Upper lobe of left lung (tissue), 6 donors: ENCODE measurements around the gene PTF1A. TPM values are rescaled to one million over a fixed set of nuclear protein-coding genes. Genes with fewer than 3 reads are reported as not detected.

Experiments
- ATAC-seq, 2 donors: fragments of 200-7000 bp; cut with Tn5 transposase; one replicate each; pipeline ENCODE4 v1.9.1; 2022; ENCODE audit warnings: mild to moderate bottlenecking in 2 of 2, moderate library complexity in 2 of 2; ENCODE audit not compliant: low FRiP score in 2 of 2
- DNase-seq, 2 donors: peaks; one replicate each; pipeline ENCODE4 v3.0.0-alpha.2; 2019 to 2020
- H3K27ac ChIP-seq, 4 donors: fragments of 200-600 bp; sonication (generic); one replicate each; pipeline ENCODE4 v1.5.1; 2016 to 2019
- H3K27me3 ChIP-seq, 4 donors: fragments of 200-600 bp; sonication (generic); one replicate each; pipeline ENCODE4 v1.5.1; 2017 to 2019
- H3K36me3 ChIP-seq, 4 donors: fragments of 200-600 bp; sonication (generic); one replicate each; pipeline ENCODE4 v1.5.1; 2016 to 2019
- H3K4me1 ChIP-seq, 4 donors: fragments of 200-600 bp; sonication (generic); one replicate each; pipeline ENCODE4 v1.5.1; 2018 to 2019
- H3K4me3 ChIP-seq, 4 donors: fragments of 200-600 bp; sonication (generic); one replicate each; pipeline ENCODE4 v1.5.1; 2017 to 2019; ENCODE audit warnings: mild to moderate bottlenecking in 2 of 4, moderate library complexity in 1 of 4
- H3K9me3 ChIP-seq, 4 donors: fragments of 200-600 bp; sonication (generic); one replicate each; pipeline ENCODE4 v1.5.1; 2018 to 2019
- EP300 ChIP-seq, 4 donors: sonication (generic); formaldehyde crosslinking; IDR thresholded peaks; one replicate each; pipeline ENCODE4 v1.5.1; 2017; ENCODE audit warnings: antibody characterized with exemption in 4 of 4, control low read depth in 2 of 4
- POLR2A ChIP-seq, 4 donors: fragments of 450-650 bp; IDR thresholded peaks; one replicate each; pipeline ENCODE4 v1.5.1; 2016 to 2017; ENCODE audit warnings: antibody characterized with exemption in 4 of 4, mild to moderate bottlenecking in 2 of 4
- POLR2AphosphoS5 ChIP-seq, 2 donors: sonication (generic); formaldehyde crosslinking; IDR thresholded peaks; one replicate each; pipeline ENCODE4 v1.5.1; 2017; ENCODE audit warnings: antibody characterized with exemption in 2 of 2
- WGBS, 2 donors: methylation state at CpG; one replicate each; pipeline ENCODE4 v1.1.5; 2017 to 2018; 5-methylcytosine and 5-hydroxymethylcytosine counted together
- total RNA-seq, 6 donors: library from RNA; depleted of rRNA in 4 of 6; stranded (reverse); fragments of >200 nt in 4 of 6; gene quantifications; one replicate each; pipeline versions ENCODE4 v1.1.0 to v1.2.1, GENCODE V29; 2016 to 2021
- TF ChIP-seq, protein P1 (sequence below), 6 experiments: fragments of 450-650 bp in 4 of 6; fragments of 200-600 bp in 2 of 6; sonication (generic) in 2 of 6; IDR thresholded peaks; one replicate each; pipeline ENCODE4 v1.5.1; 2016 to 2019; ENCODE audit warnings: antibody characterized with exemption in 6 of 6
- donor health status: DM: no; HTN: no; CAD: no; lungs with moderate emphysema.
- donor health status: DM: no; HTN: yes; CAD: no; lungs with severe emphysema.

The PTF1A gene
- not detected for total RNA-seq

GRCh38 chr10:23191764-23192711, at the start of gene PTF1A:
Gene PTF1A, plus strand, starts transcription at chr10:23192312. Its CDS starts 219 bp downstream, at chr10:23192531.
- Histone ChIP-seq H3K27me3 (peaks cover 2 to 49% (median 21%) of the 10 kb centered on the region in 4 donors), H3K27ac (no peak within 1 kb of the TSS), H3K4me3 (peak within 1 kb of the TSS in 1 of 4 donors; percentile 12), H3K36me3 (no peaks in the 10 kb centered on the region), H3K9me3 (no peaks in the 10 kb centered on the region), H3K4me1 (peaks cover 5 to 31% (median 8%) of the 10 kb centered on the region in 4 donors)
- ATAC-seq (no peak), DNase-seq (peak in 1 of 2 donors; percentile 79)
- 3 to 5% methylated on average over 37 to 41 of the region's 107 CpGs for WGBS, 2 donors
- TF ChIP-seq EP300 (IDR thresholded peaks at IDR 0.05) (no peak), POLR2A (IDR thresholded peaks at IDR 0.05) (no peak), POLR2AphosphoS5 (IDR thresholded peaks at IDR 0.05) (no peak)
- TF ChIP-seq, protein P1, sequence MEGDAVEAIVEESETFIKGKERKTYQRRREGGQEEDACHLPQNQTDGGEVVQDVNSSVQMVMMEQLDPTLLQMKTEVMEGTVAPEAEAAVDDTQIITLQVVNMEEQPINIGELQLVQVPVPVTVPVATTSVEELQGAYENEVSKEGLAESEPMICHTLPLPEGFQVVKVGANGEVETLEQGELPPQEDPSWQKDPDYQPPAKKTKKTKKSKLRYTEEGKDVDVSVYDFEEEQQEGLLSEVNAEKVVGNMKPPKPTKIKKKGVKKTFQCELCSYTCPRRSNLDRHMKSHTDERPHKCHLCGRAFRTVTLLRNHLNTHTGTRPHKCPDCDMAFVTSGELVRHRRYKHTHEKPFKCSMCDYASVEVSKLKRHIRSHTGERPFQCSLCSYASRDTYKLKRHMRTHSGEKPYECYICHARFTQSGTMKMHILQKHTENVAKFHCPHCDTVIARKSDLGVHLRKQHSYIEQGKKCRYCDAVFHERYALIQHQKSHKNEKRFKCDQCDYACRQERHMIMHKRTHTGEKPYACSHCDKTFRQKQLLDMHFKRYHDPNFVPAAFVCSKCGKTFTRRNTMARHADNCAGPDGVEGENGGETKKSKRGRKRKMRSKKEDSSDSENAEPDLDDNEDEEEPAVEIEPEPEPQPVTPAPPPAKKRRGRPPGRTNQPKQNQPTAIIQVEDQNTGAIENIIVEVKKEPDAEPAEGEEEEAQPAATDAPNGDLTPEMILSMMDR (IDR thresholded peaks at IDR 0.05), result no peak

- ATAC-seq (no peak), DNase-seq (no peak)
- Histone ChIP-seq H3K27me3 (no peaks in the 10 kb centered on the region), H3K9me3 (no peaks in the 10 kb centered on the region), H3K27ac (no peak overlapping the region), H3K4me1 (no peaks in the 10 kb centered on the region), H3K36me3 (no peaks in the 10 kb centered on the region), H3K4me3 (no peak overlapping the region)
- WGBS, 2 donors, result 42 to 65% methylated on average over 7 to 9 of the region's 9 CpGs
- TF ChIP-seq POLR2A (IDR thresholded peaks at IDR 0.05), result no peak
- no peak for TF ChIP-seq EP300 (IDR thresholded peaks at IDR 0.05)
- no peak for TF ChIP-seq POLR2AphosphoS5 (IDR thresholded peaks at IDR 0.05)
- TF ChIP-seq, protein P1 (IDR thresholded peaks at IDR 0.05), result no peak
Measured at GRCh38 chr10:23146258-23146657, 45.9 kb upstream of the PTF1A start.

DNA sequence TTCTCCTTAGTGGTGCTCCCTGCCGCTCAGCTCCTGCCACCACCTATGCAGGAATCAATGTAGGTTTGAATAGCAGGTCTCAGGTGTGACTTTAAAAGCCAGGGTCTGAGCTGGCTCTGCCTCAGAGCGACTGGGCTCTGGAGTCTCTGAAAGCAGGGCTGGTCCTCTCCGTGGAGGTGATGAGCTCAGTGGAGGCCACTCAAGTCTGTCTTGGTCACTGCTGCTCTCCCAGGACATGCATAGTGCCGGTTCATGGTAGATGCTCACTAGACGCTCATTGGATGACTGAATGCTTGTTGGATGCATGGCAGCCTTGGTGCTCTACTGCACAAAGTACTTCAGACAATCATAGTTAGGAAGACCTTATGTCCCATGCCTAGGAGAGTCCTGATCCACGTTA, 45.1 kb upstream of the PTF1A start:
- Histone ChIP-seq H3K27me3 (no peaks in the 10 kb centered on the region), H3K4me3 (no peak overlapping the region), H3K9me3 (no peaks in the 10 kb centered on the region), H3K4me1 (no peaks in the 10 kb centered on the region), H3K27ac (no peak overlapping the region), H3K36me3 (no peaks in the 10 kb centered on the region)
- WGBS, 2 donors, result 79 to 88% methylated on average over 4 to 6 of the region's 6 CpGs
- DNase-seq (no peak), ATAC-seq (no peak)
- TF ChIP-seq EP300 (IDR thresholded peaks at IDR 0.05) (no peak), POLR2AphosphoS5 (IDR thresholded peaks at IDR 0.05) (no peak), POLR2A (IDR thresholded peaks at IDR 0.05) (no peak)
- TF ChIP-seq, protein P1 (IDR thresholded peaks at IDR 0.05), result no peak

DNA sequence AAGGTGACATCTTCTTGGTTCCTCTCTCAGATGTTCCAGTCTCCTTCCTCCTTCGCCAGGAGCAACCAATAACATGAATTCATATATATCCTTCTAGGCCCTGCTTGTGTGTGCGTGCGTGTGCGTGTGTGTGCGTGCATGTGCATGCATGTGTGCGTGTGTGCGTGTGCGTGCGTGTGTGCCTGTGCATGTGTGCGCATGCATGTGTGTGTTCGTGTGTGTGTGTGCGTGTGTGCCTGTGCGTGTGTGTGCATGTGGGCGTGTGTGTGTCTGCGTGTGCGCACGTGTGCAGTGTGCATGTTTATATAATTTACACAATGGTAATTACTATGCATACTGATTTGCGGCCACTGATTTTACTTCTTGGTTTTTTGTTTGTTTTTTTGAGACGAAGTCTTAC, 43.9 kb upstream of the PTF1A start:
- no peaks in the 10 kb centered on the region for H3K9me3 ChIP-seq
- 86 to 96% methylated on average over 19 of the region's 19 CpGs for WGBS, 2 donors
- no peaks in the 10 kb centered on the region for H3K36me3 ChIP-seq
- no peaks in the 10 kb centered on the region for H3K4me1 ChIP-seq
- DNase-seq (peak in 1 of 2 donors; percentile 40), ATAC-seq (no peak)
- H3K27ac ChIP-seq, result no peak overlapping the region
- H3K4me3 ChIP-seq, result no peak overlapping the region
- TF ChIP-seq POLR2AphosphoS5 (IDR thresholded peaks at IDR 0.05), result no peak
- TF ChIP-seq EP300 (IDR thresholded peaks at IDR 0.05), result no peak
- no peak for TF ChIP-seq POLR2A (IDR thresholded peaks at IDR 0.05)
- TF ChIP-seq, protein P1 (IDR thresholded peaks at IDR 0.05), result no peak
- H3K27me3 ChIP-seq, result no peaks in the 10 kb centered on the region
